HepG2 (cell line): ENCODE measurements around the gene CFAP61.

Source experiments
- CEBPB ChIP-seq: IDR thresholded peaks from 2 replicates; pipeline ENCODE4 v1.6.1; 2011; ENCODE audit warnings: low read depth, low read length, improper control_type of control experiment, borderline replicate concordance
- CEBPZ ChIP-seq: IDR thresholded peaks from 2 replicates; pipeline ENCODE4 v1.6.1; 2012; ENCODE audit warnings: low read length, improper control_type of control experiment
- CTCF ChIP-seq: sonication (generic); formaldehyde crosslinking; IDR thresholded peaks from 2 replicates; pipeline ENCODE4 v1.5.0; 2020; ENCODE audit warnings: mild to moderate bottlenecking, missing genetic modification reagents, moderate library complexity
- HDAC6 ChIP-seq: fragments of 200-600 bp; sonication (generic); IDR thresholded peaks from 2 replicates; pipeline ENCODE4 v1.7.0; 2017; ENCODE audit warnings: mild to moderate bottlenecking, antibody characterized with exemption, low read length, low read depth
- HNF4A ChIP-seq: sonication (generic); formaldehyde crosslinking; IDR thresholded peaks from 2 replicates; pipeline ENCODE4 v1.4.0; 2020; ENCODE audit warnings: missing genetic modification reagents
- KDM1A ChIP-seq: IDR thresholded peaks from 2 replicates; pipeline ENCODE4 v1.6.1; 2016; ENCODE audit warnings: missing compliant biosample characterization
- POLR2A ChIP-seq, 2 experiments: IDR thresholded peaks; 2 replicates each; pipeline ENCODE4 v1.6.1; 2011; ENCODE audit warnings: low read depth in 2 of 2, low read length in 2 of 2, mild to moderate bottlenecking in 1 of 2, moderate library complexity in 1 of 2; ENCODE audit not compliant: insufficient read depth in 1 of 2
- RAD51 ChIP-seq: fragments of 450-650 bp; IDR thresholded peaks from 2 replicates; pipeline ENCODE4 v1.6.1; 2016; ENCODE audit warnings: borderline replicate concordance
- RFX1 ChIP-seq: fragments of 450-650 bp; IDR thresholded peaks from 2 replicates; pipeline ENCODE4 v1.6.1; 2017
- SIN3A ChIP-seq: IDR thresholded peaks from 2 replicates; pipeline ENCODE4 v1.6.1; 2011; ENCODE audit warnings: low read depth, mild to moderate bottlenecking, control low read depth, low read length, borderline replicate concordance
- ZMYM2 ChIP-seq: sonication (generic); formaldehyde crosslinking; IDR thresholded peaks from 2 replicates; pipeline ENCODE4 v1.8.0; 2022; ENCODE audit warnings: mild to moderate bottlenecking, missing genetic modification reagents
- ZNF569 ChIP-seq: sonication (generic); formaldehyde crosslinking; IDR thresholded peaks from 2 replicates; pipeline ENCODE4 v1.5.0; 2020; ENCODE audit warnings: mild to moderate bottlenecking, missing genetic modification reagents, moderate library complexity, borderline replicate concordance
- TF ChIP-seq, protein P1 (sequence below): sonication (generic); formaldehyde crosslinking; IDR thresholded peaks from 2 replicates; pipeline ENCODE4 v1.4.0; 2020; ENCODE audit warnings: missing genetic modification reagents
- TF ChIP-seq, protein P2 (sequence below), 2 experiments: sonication (generic) in 1 of 2; formaldehyde crosslinking in 1 of 2; IDR thresholded peaks; 2 replicates each; pipeline versions ENCODE4 v1.5.1 to v1.6.1; 2011 to 2020; ENCODE audit warnings: borderline replicate concordance in 1 of 2, low read depth in 1 of 2, low read length in 1 of 2, mild to moderate bottlenecking in 1 of 2, missing genetic modification reagents in 1 of 2, moderate library complexity in 1 of 2

GRCh38 chr20:20390393-20390792 is 338.1 kb downstream of the CFAP61 start:
- TF ChIP-seq, protein P1, sequence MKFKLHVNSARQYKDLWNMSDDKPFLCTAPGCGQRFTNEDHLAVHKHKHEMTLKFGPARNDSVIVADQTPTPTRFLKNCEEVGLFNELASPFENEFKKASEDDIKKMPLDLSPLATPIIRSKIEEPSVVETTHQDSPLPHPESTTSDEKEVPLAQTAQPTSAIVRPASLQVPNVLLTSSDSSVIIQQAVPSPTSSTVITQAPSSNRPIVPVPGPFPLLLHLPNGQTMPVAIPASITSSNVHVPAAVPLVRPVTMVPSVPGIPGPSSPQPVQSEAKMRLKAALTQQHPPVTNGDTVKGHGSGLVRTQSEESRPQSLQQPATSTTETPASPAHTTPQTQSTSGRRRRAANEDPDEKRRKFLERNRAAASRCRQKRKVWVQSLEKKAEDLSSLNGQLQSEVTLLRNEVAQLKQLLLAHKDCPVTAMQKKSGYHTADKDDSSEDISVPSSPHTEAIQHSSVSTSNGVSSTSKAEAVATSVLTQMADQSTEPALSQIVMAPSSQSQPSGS (CRISPR knock-in tag): no peak
- TF ChIP-seq HNF4A (CRISPR knock-in tag) (no peak), KDM1A (CRISPR knock-in tag) (no peak), ZNF569 (CRISPR knock-in tag) (no peak), ZMYM2 (CRISPR knock-in tag) (no peak), CTCF (no peak), CEBPB (no peak), HDAC6 (no peak), SIN3A (no peak), POLR2A (IDR thresholded peaks at IDR 0.05; ENCODE audit: insufficient read depth in 1 of 2, low read depth in 2 of 2, low read length in 2 of 2) (no peak), RFX1 (no peak), RAD51 (no peak), CEBPZ (no peak)
- TF ChIP-seq, protein P2, sequence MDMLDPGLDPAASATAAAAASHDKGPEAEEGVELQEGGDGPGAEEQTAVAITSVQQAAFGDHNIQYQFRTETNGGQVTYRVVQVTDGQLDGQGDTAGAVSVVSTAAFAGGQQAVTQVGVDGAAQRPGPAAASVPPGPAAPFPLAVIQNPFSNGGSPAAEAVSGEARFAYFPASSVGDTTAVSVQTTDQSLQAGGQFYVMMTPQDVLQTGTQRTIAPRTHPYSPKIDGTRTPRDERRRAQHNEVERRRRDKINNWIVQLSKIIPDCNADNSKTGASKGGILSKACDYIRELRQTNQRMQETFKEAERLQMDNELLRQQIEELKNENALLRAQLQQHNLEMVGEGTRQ (IDR thresholded peaks at IDR 0.05; ENCODE audit: low read depth, low read length): no peak
- TF ChIP-seq, protein P2 (CRISPR knock-in tag; IDR thresholded peaks at IDR 0.05; ENCODE audit: borderline replicate concordance): no peak
